Neuron (in vitro differentiated cells): ENCODE results near the gene FAM89B.
A peak's percentile ranks its signal among the peaks of the same experiment; 100 is the strongest.

Source experiments
- H2AFZ ChIP-seq: one replicate; pipeline ENCODE4 v1.6.1; 2013; ENCODE audit warnings: low read depth, mild to moderate bottlenecking, inconsistent platforms, low read length, moderate library complexity
- H3K27me3 ChIP-seq: one replicate; pipeline ENCODE4 v1.6.1; 2013; ENCODE audit warnings: low read length; ENCODE audit not compliant: insufficient read depth
- H3K36me3 ChIP-seq: one replicate; pipeline ENCODE4 v1.6.1; 2013; ENCODE audit warnings: low read length; ENCODE audit not compliant: insufficient read depth
- H3K4me1 ChIP-seq: one replicate; pipeline ENCODE4 v1.6.1; 2013; ENCODE audit warnings: low read length; ENCODE audit not compliant: insufficient read depth
- H3K4me3 ChIP-seq: 2 replicates; pipeline ENCODE4 v1.5.1; 2013; ENCODE audit warnings: mild to moderate bottlenecking, low read length, moderate library complexity
- H3K9me3 ChIP-seq: one replicate; pipeline ENCODE4 v1.6.1; 2013; ENCODE audit warnings: low read length

FAM89B gene

DNA sequence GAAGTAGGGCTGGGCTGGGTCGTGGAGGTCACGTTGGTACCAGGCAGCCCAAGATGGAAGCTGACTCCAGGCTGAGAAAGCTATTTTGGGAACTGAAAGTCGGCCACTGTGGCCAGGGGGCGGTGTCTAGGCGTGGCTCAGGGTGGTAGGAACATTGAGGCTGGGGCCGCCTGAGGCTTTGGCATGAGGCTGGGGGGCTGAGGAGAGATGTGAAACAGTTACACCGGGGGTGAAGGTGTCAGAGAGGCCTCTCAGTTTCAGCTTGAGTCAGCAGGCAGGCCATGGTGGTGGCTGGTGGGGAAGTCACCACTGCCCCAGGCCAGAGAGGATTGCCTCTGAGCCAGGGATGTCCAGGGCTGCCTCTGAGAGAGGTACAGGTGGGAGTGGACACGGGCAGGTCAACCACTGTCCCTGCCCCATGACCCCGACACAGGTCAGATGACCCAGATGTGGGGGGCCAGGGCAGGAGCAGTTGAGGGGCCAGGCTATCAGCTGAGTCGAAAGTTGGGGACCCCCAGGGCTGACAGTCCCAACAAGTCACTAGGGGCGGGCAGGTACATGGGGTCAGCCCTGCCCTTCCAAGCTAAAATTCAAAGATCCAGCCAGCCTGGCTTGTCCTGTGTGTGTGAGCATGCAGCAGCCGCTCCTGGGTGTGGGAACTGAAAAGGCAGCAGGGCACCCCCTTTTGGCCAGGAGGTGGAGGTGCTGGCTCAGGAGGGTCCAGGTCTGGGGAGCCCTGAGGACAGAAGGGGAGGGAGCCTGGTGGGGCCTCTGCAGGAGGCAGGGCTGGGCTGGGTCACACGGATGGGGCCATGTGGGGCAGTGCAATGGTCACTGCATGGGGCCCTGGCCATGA lies 16.1 kb downstream of the FAM89B start:
- Histone ChIP-seq H2AFZ (no peak overlapping the region), H3K27me3 (no peaks in the 10 kb centered on the region), H3K9me3 (no peaks in the 10 kb centered on the region), H3K4me3 (no peak overlapping the region), H3K36me3 (no peaks in the 10 kb centered on the region), H3K4me1 (peaks cover 40% of the 10 kb centered on the region)

DNA sequence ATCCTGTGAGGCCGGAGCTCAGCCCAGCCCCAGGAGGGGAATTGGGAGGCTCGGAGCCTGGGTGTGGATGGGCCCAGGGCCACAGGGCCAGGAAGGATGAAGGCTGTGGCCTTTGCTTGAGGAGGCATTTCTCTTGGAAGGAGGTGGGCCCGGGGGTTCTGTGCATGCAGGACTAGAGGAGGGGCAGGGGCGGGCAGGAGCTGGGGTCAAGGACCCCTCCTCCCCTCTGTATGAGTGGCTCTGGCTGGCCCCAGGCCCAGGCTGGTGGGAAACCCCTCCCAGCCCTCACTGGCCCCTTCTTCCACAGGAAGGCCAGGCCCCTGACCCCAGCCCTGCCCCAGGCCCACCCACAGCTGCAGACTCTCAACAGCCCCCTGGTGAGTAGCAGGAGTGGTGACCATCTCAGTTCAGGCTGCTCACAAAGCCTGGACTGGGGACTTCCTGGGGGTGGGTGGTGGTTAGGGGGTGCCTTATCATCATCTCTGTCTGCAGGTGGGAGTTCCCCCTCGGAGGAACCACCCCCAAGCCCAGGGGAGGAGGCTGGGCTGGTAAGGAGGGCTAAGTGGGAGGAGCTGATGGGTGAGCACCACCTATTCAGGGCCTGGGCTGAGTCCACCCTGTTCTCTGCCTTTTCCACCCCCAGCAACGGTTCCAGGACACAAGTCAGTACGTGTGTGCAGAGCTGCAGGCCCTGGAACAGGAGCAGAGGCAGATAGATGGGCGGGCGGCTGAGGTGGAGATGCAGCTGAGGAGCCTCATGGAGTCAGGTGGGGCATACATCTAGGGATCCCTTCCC lies 17.3 kb downstream of the FAM89B start:
- no peaks in the 10 kb centered on the region for H3K27me3 ChIP-seq
- no peak overlapping the region for H2AFZ ChIP-seq
- no peak overlapping the region for H3K4me3 ChIP-seq
- no peaks in the 10 kb centered on the region for H3K9me3 ChIP-seq
- peaks cover 36% of the 10 kb centered on the region for H3K4me1 ChIP-seq
- no peaks in the 10 kb centered on the region for H3K36me3 ChIP-seq

DNA sequence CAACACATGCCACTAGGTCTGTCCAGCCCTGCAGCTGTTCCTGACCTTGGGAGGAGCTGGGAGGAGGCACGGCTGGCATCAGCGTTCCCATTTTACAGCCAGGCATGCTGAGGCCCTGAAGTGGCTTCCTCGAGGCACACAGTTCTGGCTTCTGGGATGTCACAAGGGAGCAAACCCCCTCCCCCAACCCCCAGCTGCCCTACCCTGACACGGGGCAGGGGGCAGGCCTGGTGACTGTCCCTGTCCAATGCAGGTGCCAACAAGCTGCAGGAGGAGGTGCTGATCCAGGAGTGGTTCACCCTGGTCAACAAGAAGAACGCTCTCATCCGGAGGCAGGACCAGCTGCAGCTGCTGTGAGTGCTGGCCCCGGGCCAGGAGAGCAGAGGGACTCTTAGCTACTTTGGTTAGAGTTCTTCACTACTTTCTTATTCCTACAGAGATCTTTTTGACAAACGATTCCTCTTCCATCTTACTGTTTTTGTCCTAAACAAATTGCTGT lies 18.0 kb downstream of the FAM89B start:
- no peaks in the 10 kb centered on the region for H3K9me3 ChIP-seq
- H2AFZ ChIP-seq, result no peak overlapping the region
- peaks cover 36% of the 10 kb centered on the region for H3K4me1 ChIP-seq
- H3K27me3 ChIP-seq, result no peaks in the 10 kb centered on the region
- no peaks in the 10 kb centered on the region for H3K36me3 ChIP-seq
- H3K4me3 ChIP-seq, result no peak overlapping the region

DNA sequence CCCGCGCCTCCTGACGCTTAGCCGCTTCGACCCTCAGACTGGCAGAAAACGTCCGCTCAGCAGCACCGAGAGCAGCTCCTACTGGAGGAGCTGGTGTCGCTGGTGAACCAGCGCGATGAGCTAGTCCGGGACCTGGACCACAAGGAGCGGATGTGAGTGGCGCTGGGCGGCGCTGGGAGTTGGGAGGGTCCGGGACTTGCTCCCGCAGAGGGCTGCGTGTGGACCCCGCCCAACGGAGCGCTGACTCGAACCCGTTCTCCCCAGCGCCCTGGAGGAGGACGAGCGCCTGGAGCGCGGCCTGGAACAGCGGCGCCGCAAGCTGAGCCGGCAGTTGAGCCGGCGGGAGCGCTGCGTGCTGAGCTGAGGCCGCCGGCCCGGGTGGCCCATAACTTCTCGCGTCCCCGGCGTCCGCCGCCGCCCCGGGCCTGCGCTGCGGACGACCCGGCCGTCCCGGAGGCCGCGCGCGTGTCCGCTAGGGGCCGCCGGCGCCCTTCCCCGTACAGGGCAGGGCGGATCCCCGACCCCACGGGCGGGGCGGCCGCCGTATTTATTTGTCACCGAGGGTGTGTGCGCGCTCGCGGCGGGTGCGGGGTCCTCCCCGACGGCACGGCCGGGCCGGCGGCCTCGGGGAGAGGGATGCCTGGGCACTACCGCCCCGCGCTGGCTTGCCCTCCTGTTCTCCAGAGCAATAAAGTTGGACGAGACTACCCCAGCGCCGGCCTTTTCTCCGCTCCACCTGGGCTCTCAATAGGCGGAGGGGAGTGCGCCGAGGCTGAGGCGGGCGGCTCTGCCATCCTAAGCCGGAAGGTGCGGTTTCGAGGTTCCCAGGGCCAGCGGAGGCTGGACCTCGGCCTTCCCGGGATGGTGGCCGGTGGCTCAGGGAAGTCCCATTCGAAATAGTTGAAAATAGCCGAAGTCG lies 19.9 kb downstream of the FAM89B start:
- H2AFZ ChIP-seq, result no peak overlapping the region
- H3K36me3 ChIP-seq, result no peaks in the 10 kb centered on the region
- H3K4me1 ChIP-seq, result peaks cover 25% of the 10 kb centered on the region
- no peaks in the 10 kb centered on the region for H3K27me3 ChIP-seq
- no peaks in the 10 kb centered on the region for H3K9me3 ChIP-seq
- H3K4me3 ChIP-seq, result peak overlapping the region; percentile 18

DNA sequence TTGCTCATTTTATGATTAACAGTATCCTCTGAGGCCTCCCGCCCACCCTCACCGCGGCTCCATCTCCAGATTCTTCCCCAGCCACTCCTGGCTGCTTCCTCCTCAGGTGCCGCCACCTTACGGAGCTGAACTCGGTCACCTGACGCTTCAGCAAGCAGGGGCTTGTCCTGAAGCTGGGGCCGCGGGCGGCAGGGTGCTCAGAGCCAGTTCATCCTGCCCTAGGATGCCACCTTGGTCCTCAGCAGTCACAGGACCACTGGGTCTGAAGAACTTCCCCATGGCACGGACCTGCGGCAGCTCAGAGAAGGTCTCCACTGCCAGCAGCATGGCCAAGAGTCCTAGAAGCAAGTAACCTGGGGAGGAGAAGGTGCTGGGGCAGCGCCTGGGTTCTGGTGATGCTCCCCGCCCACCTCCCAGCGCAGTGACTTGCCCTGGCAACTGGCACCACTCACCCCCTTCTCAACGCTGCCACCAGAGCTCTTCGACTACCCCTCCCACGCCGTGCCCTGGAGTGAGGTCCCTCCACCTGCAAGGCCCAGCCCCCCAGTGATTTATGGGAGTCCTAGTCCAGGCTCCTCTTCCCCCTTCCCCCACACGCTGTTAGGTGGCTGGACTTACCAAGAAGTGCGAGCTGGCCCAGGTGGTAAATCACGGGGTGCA lies 20.6 kb downstream of the FAM89B start:
- H3K36me3 ChIP-seq, result peaks cover 7% of the 10 kb centered on the region
- no peaks in the 10 kb centered on the region for H3K27me3 ChIP-seq
- no peak overlapping the region for H3K4me3 ChIP-seq

DNA sequence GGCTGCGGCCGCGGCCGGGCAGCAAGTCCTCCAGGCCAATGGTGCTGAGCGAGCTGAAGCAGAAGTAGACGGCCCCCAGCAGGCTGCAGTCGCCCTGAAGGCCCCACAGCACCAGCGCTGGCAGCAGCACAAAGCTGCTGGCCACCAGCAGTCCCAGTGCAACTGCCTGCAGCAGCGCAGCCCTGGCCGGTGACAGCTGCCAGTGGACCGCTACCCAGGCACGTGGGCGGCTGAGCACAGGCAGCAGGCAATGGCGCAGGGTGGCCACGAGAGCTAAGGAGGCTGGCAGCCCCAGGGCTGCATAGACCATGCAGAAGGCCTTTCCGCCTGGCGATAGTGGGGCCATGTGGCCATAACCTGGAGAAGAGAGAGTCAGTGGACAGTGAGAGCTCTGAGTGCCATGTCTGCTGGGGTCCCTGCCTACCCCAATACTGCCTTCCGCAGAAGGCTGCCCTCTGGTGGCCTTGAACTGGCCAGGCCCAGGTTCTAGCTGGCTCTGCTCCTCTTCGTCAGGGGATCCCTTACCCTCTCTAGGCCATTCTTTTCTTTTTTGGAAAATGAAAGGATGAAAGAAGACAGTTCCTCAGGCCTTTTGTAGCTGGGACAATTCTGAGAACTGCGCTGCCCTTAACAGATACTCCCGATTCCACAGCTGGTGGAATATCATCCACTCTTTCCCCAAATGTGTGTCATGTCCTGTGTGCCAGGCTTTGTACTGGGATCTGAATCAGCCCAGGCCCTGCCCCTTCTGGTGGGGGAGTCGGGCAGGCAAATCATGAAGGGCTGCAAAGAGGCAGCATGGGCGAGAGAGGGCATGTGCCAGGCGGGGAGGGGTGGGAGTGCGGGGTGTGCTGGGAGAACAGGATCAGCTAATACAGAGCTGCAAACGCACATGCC lies 21.4 kb downstream of the FAM89B start:
- Histone ChIP-seq H2AFZ (no peak overlapping the region), H3K36me3 (peaks cover 14% of the 10 kb centered on the region), H3K27me3 (no peaks in the 10 kb centered on the region), H3K9me3 (no peaks in the 10 kb centered on the region), H3K4me1 (peaks cover 10% of the 10 kb centered on the region), H3K4me3 (no peak overlapping the region)

More for the DNA sequence above, 20.6 kb downstream of the FAM89B start:
- Histone ChIP-seq H3K4me1 (peaks cover 17% of the 10 kb centered on the region), H3K9me3 (no peaks in the 10 kb centered on the region), H2AFZ (no peak overlapping the region)

DNA sequence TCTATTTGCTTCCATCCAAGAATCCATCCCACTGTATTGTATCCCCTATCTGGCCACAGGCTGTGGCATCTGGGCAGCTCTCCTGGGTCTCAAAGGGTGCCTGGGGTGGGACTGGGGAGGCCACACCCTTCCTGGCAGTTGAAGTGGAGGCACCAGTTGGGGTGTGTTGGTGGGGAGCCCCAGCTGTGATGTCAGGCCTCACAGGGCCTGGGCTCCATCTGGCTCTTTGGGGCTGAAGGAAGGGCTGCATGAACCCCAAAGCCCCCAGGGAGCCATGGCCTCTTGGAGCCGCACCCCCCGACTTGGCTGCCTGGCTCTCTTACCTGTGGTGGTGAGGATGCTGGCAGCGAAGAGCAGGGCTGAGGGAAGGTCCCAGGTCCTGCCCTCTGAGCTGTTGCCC lies 22.8 kb downstream of the FAM89B start:
- no peaks in the 10 kb centered on the region for H3K27me3 ChIP-seq
- no peaks in the 10 kb centered on the region for H3K9me3 ChIP-seq
- peaks cover 20% of the 10 kb centered on the region for H3K36me3 ChIP-seq
- no peak overlapping the region for H2AFZ ChIP-seq
- H3K4me3 ChIP-seq, result no peak overlapping the region
- H3K4me1 ChIP-seq, result no peaks in the 10 kb centered on the region

DNA sequence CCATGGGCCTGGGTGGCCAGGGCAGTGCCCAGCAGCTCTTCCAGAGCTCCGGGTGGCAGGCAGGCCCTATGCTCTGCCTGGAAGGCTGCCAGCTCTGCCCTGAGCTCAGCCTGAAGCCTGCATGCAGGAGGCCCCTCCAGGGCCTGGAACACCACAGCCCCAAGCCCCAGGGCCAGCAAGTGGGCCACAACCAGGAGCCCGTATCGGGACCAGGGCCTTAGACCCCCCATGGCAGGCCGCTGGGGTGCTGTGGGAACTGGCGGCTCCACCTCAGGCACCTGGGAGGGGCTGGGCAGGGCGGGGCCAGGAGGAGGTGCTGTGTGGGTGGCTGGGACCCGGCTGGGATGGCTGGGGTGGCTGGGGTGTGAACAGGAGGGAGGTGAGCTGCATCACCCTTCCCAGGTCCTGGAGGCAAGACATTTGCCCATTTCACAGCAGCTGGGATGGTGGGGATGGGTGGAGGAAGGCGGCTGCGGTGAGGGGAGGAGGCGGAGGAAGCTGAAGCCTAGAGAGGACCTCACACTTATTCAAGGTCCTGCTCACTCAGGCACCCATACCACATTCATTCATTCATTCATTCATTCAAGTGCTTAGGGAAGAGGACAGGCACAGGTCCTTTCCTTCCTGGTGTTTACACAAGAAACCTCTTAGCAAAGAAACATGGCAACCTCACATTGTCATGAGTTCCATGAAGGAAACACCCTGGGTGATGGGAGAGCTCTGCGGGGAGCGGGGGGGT lies 23.4 kb downstream of the FAM89B start, which contains the start of gene KCNK7:
Gene KCNK7 (minus strand): TSS at position 258 of the 739 bp plus-strand sequence. CDS start 28 bp downstream, at position 230.
- Histone ChIP-seq H3K36me3 (peaks cover 20% of the 10 kb centered on the region), H2AFZ (no peak within 1 kb of the TSS), H3K4me3 (no peak within 1 kb of the TSS), H3K27me3 (no peaks in the 10 kb centered on the region), H3K9me3 (no peaks in the 10 kb centered on the region), H3K4me1 (no peaks in the 10 kb centered on the region)

DNA sequence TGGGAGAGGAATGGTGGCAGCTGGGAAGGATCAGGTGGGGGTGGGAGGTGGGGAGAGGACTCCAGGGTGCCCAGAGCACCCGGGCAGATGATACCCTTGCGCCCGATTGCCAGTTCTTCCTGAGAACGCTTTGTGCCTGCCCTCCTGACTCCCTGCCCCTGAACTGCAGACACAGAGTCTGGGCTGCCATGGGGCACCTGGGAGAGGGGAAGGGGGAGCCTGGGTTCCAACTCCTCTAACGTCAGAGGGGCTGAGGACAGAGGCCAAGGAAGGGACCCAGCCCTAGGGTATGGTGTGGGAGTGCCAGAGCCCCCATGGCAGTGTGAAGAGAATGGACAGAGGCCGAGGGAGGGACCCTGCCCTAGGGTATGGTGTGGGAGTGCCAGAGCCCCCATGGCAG lies 24.2 kb downstream of the FAM89B start:
- Histone ChIP-seq H3K4me3 (no peak overlapping the region), H2AFZ (no peak overlapping the region), H3K27me3 (no peaks in the 10 kb centered on the region), H3K36me3 (peaks cover 20% of the 10 kb centered on the region), H3K4me1 (no peaks in the 10 kb centered on the region), H3K9me3 (no peaks in the 10 kb centered on the region)

DNA sequence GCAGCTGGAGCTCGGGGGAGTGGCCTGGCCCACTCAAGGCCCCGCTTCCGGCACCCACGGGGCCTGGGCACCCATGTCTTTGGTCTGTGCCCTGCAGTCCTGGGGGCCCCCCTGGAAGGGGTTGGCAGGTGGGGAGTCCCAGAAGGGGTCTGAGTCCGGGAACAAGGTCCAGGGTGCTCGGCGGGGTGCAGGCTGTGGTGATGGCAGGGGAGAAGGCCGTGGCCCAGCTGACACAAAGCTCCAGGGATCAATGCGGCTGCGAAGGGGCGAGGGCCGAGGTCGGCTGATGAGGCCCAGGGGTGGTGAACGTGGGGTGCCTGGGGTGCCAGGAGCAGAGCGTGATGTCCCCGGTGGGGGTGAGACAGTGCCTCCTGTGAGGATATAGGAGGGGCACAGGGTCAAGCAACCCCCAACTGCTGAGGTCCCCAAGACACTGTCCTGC lies 25.9 kb downstream of the FAM89B start:
- no peak overlapping the region for H3K4me3 ChIP-seq
- H3K4me1 ChIP-seq, result no peaks in the 10 kb centered on the region
- H2AFZ ChIP-seq, result no peak overlapping the region
- no peaks in the 10 kb centered on the region for H3K9me3 ChIP-seq
- H3K27me3 ChIP-seq, result no peaks in the 10 kb centered on the region
- peaks cover 28% of the 10 kb centered on the region for H3K36me3 ChIP-seq
